Stimulated activated naive CD8-positive, alpha-beta T cell treated with anti-CD3 and anti-CD28 coated beads, Interleukin-15, amount 100 ng/mL, for 72 hours (primary cell): Measurements from ENCODE around the gene METTL13.

Experiments
- ATAC-seq: fragments of 150-1000 bp; cut with Tn5 transposase; 2 replicates; pipeline ENCODE4 v1.10.0; 2021; ENCODE audit warnings: mild to moderate bottlenecking, moderate library complexity
- DNase-seq, 2 donors: peaks; one replicate each; pipeline ENCODE4 v3.0.0; 2021 to 2022
- H3K27ac Mint-ChIP-seq, 2 donors: one replicate each; pipeline ENCODE4 v1.8.0; 2022; ENCODE audit warnings: mild to moderate bottlenecking in 2 of 2, mixed read lengths in 2 of 2, moderate library complexity in 2 of 2
- H3K27me3 Mint-ChIP-seq: one replicate; pipeline ENCODE4 v1.8.0; 2022; ENCODE audit warnings: mixed read lengths
- H3K4me1 Mint-ChIP-seq: one replicate; pipeline ENCODE4 v1.8.0; 2022; ENCODE audit warnings: mild to moderate bottlenecking, mixed read lengths
- H3K4me3 Mint-ChIP-seq, 2 donors: one replicate each; pipeline ENCODE4 v1.8.0; 2022; ENCODE audit warnings: mild to moderate bottlenecking in 2 of 2, mixed read lengths in 2 of 2, moderate library complexity in 1 of 2
- H3K9me3 Mint-ChIP-seq, 2 donors: one replicate each; pipeline ENCODE4 v1.8.0; 2022; ENCODE audit warnings: mixed read lengths in 2 of 2

METTL13 gene

DNA sequence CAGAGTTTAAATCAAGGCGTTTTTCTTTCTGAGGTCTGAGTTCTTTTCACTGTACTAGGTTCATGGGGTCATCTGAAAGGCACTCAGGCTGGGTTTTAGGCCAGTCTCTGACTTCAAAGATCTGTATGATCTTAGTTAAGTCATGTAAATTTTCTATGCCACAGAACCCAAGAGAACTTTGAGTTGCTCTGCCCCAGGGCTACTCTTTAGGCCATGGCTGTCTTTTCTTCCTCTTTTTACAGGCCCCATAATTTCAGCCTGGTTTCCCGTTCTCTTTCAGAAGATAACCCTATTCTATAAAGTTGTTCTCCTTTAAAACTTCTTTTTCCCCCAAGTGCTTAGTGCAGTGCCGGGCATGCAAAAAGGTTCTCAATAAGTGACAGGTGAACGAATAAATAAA lies 26.1 kb downstream of the METTL13 start:
- no peak overlapping the region for H3K4me3 Mint-ChIP-seq
- peaks cover 7% of the 10 kb centered on the region for H3K4me1 Mint-ChIP-seq
- H3K27me3 Mint-ChIP-seq, result no peaks in the 10 kb centered on the region
- DNase-seq (no peak), ATAC-seq (no peak)
- H3K9me3 Mint-ChIP-seq, result no peaks in the 10 kb centered on the region
- H3K27ac Mint-ChIP-seq, result no peak overlapping the region

DNA sequence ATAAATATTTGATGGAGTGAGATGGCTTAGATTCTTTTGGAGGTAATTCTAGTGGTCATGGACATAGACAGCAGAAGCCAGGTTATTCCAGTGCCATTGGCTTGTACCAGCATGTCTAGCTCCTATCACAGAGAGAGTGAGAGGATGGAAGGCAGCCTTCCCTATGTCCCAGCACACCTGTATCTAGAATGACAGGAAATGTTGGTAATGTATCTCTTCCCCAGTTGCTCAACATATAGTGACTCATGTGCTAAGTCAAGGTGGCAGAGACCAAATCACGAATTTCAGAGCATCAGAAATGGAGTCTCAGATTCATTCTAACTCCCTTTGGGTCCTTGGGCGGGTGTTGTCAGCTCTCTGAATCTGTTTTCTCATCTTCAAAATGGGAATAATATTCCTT lies 28.4 kb downstream of the METTL13 start:
- DNase-seq (no peak), ATAC-seq (no peak)
- H3K4me3 Mint-ChIP-seq, result no peak overlapping the region

DNA sequence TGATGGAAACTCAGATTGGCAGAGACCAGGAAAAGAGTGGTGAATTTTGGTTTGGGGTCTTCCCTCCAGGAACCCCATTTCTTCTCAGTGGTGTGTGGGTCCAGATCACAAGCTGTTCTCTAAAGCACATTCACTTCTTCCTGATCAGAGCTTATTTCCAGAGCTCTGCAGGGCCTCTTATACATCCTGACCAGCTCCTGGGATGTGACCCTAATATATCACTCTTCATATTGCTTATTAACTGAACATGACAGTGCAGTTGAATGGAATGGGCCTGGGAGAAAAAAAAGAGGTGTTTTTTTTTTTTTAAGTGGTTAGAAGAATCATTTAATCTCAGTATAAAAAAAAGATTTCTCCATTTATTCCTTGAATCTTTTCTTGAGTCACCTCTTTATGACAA lies 30.2 kb downstream of the METTL13 start:
- Mint-ChIP-seq H3K27ac (no peak overlapping the region), H3K4me3 (no peak overlapping the region), H3K9me3 (no peaks in the 10 kb centered on the region), H3K27me3 (no peaks in the 10 kb centered on the region), H3K4me1 (no peaks in the 10 kb centered on the region)
- ATAC-seq (no peak), DNase-seq (no peak)

More for the DNA sequence above, 28.4 kb downstream of the METTL13 start:
- H3K27me3 Mint-ChIP-seq, result no peaks in the 10 kb centered on the region
- no peaks in the 10 kb centered on the region for H3K9me3 Mint-ChIP-seq
- no peak overlapping the region for H3K27ac Mint-ChIP-seq
- peaks cover 7% of the 10 kb centered on the region for H3K4me1 Mint-ChIP-seq

DNA sequence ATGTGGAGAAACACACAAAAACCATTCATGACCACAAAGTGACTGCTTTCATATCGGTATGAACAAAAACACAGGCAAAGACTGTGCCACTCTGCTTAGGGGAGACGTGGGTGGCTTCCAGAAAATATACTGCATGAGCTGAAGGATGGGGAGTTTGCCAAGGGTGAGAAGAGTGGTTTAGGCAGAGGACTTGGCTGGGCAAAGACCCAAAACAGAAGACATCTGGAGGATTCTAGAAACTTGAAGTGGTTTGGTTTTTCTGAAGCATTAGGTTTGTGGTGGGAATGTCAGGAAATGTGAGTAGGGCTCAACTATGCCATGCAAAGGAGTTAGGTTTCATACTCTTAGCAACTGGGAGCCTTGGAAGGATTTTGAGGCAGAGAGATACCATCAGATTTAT lies 33.2 kb downstream of the METTL13 start:
- H3K9me3 Mint-ChIP-seq, result no peaks in the 10 kb centered on the region
- DNase-seq (no peak), ATAC-seq (no peak)
- no peaks in the 10 kb centered on the region for H3K27me3 Mint-ChIP-seq
- peaks cover 17% of the 10 kb centered on the region for H3K4me1 Mint-ChIP-seq
- H3K4me3 Mint-ChIP-seq, result no peak overlapping the region
- no peak overlapping the region for H3K27ac Mint-ChIP-seq

DNA sequence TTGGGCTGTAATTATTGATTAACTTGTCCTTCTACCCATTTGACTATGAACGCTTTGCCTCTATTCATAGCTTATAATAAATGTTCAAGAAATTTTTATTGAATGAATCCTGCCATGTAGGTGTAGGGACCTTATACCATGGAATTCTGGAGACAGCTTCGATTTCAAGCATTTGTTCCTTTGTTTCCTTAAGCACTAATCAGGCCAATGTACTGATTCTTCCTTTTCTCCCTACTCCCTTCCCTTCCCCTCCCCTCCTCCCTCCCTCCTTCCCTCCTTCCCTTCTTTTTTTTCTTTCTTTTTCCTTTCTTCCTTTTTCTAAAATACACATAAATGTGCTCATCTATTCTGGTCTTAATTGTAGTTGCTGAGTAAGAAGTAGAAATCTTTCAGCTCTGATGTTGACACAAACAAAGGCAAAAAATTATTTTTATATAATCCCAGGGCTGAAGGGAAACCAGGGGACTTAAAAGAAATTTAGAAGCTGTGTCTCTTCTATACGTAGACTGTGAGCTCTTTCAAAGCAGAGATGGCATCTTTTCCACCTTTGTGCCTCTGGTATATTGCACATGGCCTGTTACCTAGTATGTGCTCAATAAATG lies 34.9 kb downstream of the METTL13 start:
- Mint-ChIP-seq H3K27me3 (no peaks in the 10 kb centered on the region), H3K4me1 (peaks cover 17% of the 10 kb centered on the region), H3K9me3 (no peaks in the 10 kb centered on the region), H3K27ac (no peak overlapping the region), H3K4me3 (no peak overlapping the region)
- no peak for ATAC-seq
- no peak for DNase-seq

DNA sequence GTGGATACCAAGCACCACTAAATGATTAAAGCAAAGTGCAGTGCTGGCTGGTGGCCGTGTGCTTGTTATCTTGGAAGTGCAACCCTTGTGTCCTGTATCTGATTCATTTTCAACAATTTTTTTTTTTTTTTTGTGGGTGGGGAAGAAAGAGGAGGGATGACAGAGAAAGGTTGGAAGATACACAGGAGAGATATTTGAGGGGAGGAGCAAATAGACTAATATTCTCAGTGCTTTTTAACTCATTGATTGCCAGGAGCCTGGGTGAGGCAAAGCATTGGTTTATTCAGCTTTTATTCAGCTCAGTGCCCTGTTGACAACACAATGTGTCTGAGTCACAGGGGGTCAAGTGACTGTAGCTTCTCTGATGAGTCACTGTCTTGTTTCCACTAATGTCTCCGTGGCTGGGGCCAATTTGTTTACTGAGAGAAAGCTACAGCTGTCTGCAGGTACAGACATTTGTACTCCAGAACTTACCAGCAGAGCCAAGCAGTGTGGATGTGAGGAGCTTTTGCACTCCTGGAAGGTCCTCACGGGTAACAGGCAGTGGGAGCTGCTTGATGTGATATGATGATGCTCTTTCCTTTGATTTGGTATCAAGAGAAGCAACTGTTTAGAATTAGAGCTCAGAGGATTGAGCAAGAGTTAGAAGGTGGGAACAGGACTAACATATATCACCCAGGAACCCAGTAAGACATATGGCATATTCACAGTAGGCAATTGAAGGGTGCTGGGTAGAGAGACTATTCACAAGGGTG lies 36.2 kb downstream of the METTL13 start:
- Mint-ChIP-seq H3K27me3 (no peaks in the 10 kb centered on the region), H3K4me1 (peaks cover 17% of the 10 kb centered on the region), H3K27ac (peak overlapping the region; percentile 90 to 94), H3K4me3 (peak overlapping the region; percentile 29 to 44), H3K9me3 (no peaks in the 10 kb centered on the region)
- DNase-seq (peak; percentile 39 to 62), ATAC-seq (peak; percentile 99)

DNA sequence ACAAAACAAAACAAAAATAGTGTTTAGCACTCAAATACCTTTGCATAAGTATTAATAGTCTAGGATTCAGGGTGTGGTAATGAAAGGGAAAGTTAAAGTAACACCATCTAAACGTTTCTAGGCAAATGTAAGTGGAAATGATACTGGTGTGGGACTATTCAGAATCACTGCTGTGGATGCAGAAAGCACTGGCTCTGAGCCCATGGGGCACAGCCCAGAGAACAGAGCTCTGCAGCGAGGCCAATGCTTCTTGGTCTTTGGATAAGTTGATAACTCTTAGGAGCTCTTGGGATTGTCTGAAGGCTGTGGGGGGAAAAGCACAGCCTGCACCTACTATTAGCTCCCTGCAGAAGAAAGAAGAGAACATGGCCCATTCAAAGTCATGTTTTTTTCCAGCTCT lies 38.5 kb downstream of the METTL13 start:
- no peak overlapping the region for H3K27ac Mint-ChIP-seq
- H3K4me1 Mint-ChIP-seq, result peaks cover 17% of the 10 kb centered on the region
- no peaks in the 10 kb centered on the region for H3K27me3 Mint-ChIP-seq
- no peak overlapping the region for H3K4me3 Mint-ChIP-seq
- ATAC-seq (no peak), DNase-seq (no peak)
- peaks cover 3 to 4% of the 10 kb centered on the region in 2 donors for H3K9me3 Mint-ChIP-seq

DNA sequence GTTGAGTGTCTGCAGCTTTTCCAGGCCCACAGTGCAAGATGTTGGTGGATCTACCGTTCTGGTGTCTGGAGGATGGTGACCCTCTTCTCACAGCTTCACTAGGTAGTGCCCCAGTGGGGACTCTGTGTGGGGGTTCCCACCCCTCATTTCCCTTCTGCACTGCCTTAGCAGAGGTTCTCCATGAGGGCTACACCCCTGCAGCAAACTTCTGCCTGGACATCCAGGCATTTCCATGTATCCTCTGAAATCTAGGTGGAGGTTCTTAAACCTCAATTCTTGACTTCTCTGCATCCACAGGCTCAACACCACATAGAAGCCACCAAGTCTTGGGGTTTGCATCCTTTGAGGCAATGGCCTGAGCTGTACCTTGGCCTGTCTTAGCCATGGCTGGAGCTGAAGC lies 45.5 kb downstream of the METTL13 start:
- Mint-ChIP-seq H3K4me3 (no peak overlapping the region), H3K4me1 (no peaks in the 10 kb centered on the region), H3K9me3 (peaks cover 34 to 41% of the 10 kb centered on the region in 2 donors), H3K27me3 (no peaks in the 10 kb centered on the region), H3K27ac (no peak overlapping the region)
- ATAC-seq (no peak), DNase-seq (no peak)

DNA sequence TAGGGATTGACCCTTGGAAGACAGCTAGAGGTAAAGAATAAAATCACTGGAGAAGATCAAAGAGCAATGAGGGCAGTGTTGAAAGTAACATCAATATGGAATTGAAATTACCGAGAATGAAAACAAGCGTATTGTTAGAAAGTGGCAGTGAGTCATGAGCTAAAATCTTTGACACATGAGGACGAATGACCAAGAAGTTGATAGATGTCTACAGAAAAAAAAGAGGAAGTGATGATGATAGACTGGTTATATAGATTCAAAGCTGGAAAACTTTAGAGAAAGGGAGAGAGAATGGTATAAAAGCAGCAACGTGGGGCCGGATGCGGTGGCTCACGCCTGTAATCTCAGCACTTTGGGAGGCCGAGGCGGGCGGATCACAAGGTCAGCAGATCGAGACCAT lies 47.3 kb downstream of the METTL13 start:
- no peaks in the 10 kb centered on the region for H3K27me3 Mint-ChIP-seq
- H3K9me3 Mint-ChIP-seq, result peaks cover 34 to 41% of the 10 kb centered on the region in 2 donors
- no peak overlapping the region for H3K27ac Mint-ChIP-seq
- DNase-seq (no peak), ATAC-seq (no peak)
- H3K4me1 Mint-ChIP-seq, result no peaks in the 10 kb centered on the region
- no peak overlapping the region for H3K4me3 Mint-ChIP-seq

DNA sequence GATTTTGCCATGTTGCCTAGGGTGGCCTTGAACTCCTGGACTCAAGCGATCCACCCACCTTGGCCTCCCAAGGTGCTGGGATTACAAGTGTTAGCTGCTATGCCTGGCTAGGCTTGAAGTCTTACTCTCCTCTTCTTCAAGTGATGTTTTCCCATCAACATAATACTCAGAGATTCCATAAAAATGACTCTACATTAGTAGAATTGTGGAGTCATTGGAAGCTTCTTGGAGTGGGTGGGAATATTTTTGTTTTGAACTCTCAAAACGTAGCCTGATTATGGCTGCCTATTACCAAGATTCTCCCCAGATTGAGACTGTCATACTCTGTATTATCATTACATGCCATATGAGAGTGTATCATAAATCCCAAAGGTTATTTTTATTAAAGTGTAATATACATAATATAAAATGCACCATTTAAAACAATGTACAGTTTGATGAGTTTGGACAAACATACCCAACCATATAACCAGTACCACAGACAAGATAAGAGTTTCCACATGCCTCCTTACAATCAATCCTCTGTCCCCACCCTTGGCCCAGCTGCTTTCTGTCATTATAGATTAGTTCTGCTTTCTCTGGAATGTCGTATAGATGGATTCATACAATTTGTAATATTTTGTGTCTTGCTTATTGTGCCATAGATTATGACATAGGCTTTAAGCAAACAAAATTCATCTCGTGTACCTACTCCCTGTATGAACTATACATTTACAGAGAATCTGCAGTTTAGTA lies 51.8 kb downstream of the METTL13 start:
- no peak overlapping the region for H3K4me3 Mint-ChIP-seq
- no peaks in the 10 kb centered on the region for H3K4me1 Mint-ChIP-seq
- no peak for ATAC-seq
- no peak for DNase-seq
- peaks cover 6 to 7% of the 10 kb centered on the region in 2 donors for H3K9me3 Mint-ChIP-seq
- H3K27ac Mint-ChIP-seq, result no peak overlapping the region
- H3K27me3 Mint-ChIP-seq, result no peaks in the 10 kb centered on the region

DNA sequence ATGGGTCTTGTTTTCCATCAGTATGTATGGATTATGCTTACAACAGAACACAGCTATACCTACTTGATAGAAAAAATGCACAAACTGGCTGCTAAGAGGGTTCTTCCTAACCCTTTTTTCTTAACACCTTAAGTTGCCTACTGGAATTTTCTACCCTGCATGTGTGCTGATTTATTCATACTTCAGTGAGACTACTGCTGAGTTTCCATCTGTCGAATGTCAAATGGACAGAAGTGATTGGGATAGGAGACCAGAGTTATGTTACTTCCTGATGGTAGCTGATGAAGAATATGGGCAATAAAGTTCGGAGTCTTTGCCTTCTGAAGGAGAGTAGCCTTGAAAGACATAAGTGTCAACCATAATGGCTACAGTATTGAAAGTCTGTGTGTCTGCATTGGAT lies 53.4 kb downstream of the METTL13 start:
- no peak overlapping the region for H3K27ac Mint-ChIP-seq
- H3K27me3 Mint-ChIP-seq, result no peaks in the 10 kb centered on the region
- H3K4me1 Mint-ChIP-seq, result no peaks in the 10 kb centered on the region
- ATAC-seq (no peak), DNase-seq (no peak)
- H3K9me3 Mint-ChIP-seq, result no peaks in the 10 kb centered on the region
- H3K4me3 Mint-ChIP-seq, result no peak overlapping the region

DNA sequence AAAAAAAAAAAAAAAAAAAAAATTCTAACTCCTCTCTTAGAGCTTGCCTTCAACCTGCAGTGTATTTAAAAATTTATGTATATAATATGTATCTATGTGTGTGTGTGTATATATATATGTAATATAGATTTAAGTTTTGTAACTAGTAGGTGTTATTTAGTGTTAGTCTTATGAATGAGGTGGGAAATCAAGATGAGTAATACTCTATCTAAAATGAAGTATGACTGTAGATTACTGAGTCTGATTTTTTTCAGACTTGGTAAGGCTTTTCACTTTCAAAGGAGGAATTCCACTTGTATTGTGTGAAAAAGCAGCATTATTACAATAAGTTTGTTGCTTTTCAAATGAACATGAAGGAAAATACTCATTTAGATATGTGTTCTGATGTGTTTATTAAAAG lies 54.4 kb downstream of the METTL13 start:
- DNase-seq, result no peak
- ATAC-seq, result no peak
- H3K9me3 Mint-ChIP-seq, result no peaks in the 10 kb centered on the region
- H3K27me3 Mint-ChIP-seq, result no peaks in the 10 kb centered on the region
- H3K27ac Mint-ChIP-seq, result no peak overlapping the region
- H3K4me3 Mint-ChIP-seq, result no peak overlapping the region
- H3K4me1 Mint-ChIP-seq, result peaks cover 6% of the 10 kb centered on the region

DNA sequence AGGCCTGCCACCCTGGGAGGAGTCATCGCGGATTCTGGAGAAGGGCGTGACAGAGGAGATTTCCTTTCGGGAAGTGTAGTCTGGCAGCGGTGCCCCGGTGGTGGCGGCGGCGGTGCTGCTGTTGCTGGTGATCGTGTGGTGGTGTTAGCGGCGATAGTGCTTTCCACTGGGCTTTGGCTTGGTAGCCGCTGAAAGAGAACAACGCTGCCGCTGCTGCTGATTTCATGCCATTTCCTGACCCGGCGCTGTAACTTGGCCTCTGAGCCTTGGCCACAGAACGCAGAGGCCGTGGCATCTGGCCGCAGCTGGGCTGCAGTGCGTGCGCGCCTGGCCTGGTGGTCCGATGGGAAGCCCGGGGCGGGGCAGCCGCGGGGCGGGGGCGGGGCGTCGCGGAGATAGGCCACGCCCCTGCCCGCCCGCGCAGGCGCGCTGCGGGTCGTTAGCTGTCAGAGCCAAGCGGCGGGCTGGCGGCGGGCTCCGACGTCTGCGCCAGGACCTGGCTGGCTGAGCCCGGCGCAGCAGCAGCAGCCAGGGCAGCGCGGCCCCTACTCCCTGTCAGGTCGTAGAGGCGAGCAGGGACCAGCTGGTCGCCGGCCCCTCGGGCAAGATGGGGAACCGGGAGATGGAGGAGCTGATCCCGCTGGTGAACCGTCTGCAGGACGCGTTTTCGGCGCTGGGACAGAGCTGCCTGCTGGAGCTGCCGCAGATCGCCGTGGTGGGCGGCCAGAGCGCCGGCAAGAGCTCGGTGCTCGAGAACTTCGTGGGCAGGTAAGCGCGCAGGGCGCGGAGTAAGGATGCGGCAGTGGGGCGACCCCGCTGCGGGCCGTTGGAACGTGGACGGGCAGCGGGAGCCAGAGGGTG lies 59.8 kb downstream of the METTL13 start, which contains the start of gene DNM3:
DNM3 (plus strand) TSS at position 449 of the 861 bp plus-strand sequence; CDS start at position 608, 159 bp downstream.
- no peaks in the 10 kb centered on the region for H3K9me3 Mint-ChIP-seq
- ATAC-seq, result peak; percentile 91
- peak within 1 kb of the TSS; percentile 92 to 96 for H3K4me3 Mint-ChIP-seq
- H3K27me3 Mint-ChIP-seq, result peaks cover 30% of the 10 kb centered on the region
- peaks cover 25% of the 10 kb centered on the region for H3K4me1 Mint-ChIP-seq
- H3K27ac Mint-ChIP-seq, result peak within 1 kb of the TSS; percentile 87 to 95
- peak; percentile 80 to 85 for DNase-seq

DNA sequence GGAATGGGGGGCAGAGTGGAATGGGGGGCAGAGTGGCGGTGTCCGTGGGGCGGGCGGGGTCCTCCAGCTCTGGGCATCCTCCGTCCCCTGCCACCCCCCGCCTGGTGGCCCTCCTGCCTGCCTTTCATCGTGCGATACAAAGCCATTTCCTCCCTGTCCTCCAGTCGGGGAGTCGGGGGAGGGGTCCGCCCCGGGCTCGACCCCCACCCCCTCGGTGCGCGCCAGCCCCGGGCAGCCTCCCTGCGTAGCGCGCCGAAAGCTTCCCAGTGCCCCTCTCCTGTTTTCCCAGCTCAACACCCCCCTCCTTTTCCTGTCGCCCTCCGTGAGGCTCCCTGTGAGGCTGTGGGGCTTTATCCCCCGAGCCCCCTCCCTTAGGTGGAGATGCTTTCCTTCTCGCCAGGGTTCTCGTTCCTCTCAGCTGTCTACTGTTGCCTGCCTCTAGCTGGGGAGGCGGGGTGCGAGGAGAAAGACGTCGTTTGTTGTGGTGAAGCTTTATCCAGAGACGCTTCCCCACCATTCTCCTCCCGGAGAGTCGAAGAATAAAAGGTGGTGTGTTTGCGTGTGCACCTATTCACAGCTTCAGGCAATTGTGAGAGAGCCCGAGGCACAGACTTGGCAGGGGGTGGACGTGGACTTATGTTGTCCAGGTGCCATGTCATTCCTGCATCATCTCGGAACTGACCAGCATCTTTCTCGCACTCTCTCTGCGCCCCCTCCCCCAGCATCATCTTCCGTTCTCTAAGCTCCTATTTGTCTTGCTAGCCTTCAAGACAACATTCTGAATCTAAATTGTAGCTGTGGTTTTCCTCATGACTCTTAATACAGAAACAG lies 60.7 kb downstream of the METTL13 start:
- H3K27ac Mint-ChIP-seq, result no peak overlapping the region

More for the DNA sequence above, 60.7 kb downstream of the METTL13 start:
- Mint-ChIP-seq H3K4me1 (peaks cover 25% of the 10 kb centered on the region), H3K9me3 (no peaks in the 10 kb centered on the region), H3K4me3 (peak overlapping the region; percentile 81 to 92), H3K27me3 (peaks cover 32% of the 10 kb centered on the region)
- DNase-seq (peak; percentile 5 to 15), ATAC-seq (peak; percentile 39)
